ENCODE results near the gene SYCE1.
"Not testable (repeated sequence)": the region's sequence is repeated elsewhere in the genome, so short reads cannot be mapped to it uniquely, and the experiment has no call there.

GRCh38 chr10:133599869-133600268, 34.5 kb upstream of the SYCE1 start:
- TF ChIP-seq CTCF (conservative IDR thresholded peaks at IDR 0.05 in 1 of 2, IDR thresholded peaks at IDR 0.05 in 1 of 2; ENCODE audit: low read depth in 1 of 2, low read length in 2 of 2); EZH2 (IDR thresholded peaks at IDR 0.05; ENCODE audit: low read length, missing control alignments): not testable (repeated sequence)
